ENCODE measurements around the gene ADAMTS15. TPM values are rescaled to one million over a fixed set of nuclear protein-coding genes. Genes with fewer than 3 reads are reported as not detected.

The ADAMTS15 gene
- total RNA-seq, 1 donor from 2014 or later = 1.2 TPM

- no peaks in the 10 kb centered on the region for H3K9me3 Mint-ChIP-seq (ENCODE audit: low read depth)
- H3K27me3 Mint-ChIP-seq = peaks cover 46% of the 10 kb centered on the region
- H3K4me3 Mint-ChIP-seq (ENCODE audit: low read depth) = no peak overlapping the region
- TF ChIP-seq, protein P1, sequence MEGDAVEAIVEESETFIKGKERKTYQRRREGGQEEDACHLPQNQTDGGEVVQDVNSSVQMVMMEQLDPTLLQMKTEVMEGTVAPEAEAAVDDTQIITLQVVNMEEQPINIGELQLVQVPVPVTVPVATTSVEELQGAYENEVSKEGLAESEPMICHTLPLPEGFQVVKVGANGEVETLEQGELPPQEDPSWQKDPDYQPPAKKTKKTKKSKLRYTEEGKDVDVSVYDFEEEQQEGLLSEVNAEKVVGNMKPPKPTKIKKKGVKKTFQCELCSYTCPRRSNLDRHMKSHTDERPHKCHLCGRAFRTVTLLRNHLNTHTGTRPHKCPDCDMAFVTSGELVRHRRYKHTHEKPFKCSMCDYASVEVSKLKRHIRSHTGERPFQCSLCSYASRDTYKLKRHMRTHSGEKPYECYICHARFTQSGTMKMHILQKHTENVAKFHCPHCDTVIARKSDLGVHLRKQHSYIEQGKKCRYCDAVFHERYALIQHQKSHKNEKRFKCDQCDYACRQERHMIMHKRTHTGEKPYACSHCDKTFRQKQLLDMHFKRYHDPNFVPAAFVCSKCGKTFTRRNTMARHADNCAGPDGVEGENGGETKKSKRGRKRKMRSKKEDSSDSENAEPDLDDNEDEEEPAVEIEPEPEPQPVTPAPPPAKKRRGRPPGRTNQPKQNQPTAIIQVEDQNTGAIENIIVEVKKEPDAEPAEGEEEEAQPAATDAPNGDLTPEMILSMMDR (IDR thresholded peaks at IDR 0.05; ENCODE audit: unreplicated experiment) = no peak
- H3K36me3 Mint-ChIP-seq (ENCODE audit: insufficient read depth) = no peaks in the 10 kb centered on the region
- H3K4me1 Mint-ChIP-seq (ENCODE audit: low read depth) = no peaks in the 10 kb centered on the region
- H3K27ac Mint-ChIP-seq = no peak overlapping the region
- DNase-seq (ENCODE audit: low spot score, unreplicated experiment) = no peak
These were observed 34.1 kb upstream of the ADAMTS15 start for GRCh38 chr11:130414107-130415080.

DNA sequence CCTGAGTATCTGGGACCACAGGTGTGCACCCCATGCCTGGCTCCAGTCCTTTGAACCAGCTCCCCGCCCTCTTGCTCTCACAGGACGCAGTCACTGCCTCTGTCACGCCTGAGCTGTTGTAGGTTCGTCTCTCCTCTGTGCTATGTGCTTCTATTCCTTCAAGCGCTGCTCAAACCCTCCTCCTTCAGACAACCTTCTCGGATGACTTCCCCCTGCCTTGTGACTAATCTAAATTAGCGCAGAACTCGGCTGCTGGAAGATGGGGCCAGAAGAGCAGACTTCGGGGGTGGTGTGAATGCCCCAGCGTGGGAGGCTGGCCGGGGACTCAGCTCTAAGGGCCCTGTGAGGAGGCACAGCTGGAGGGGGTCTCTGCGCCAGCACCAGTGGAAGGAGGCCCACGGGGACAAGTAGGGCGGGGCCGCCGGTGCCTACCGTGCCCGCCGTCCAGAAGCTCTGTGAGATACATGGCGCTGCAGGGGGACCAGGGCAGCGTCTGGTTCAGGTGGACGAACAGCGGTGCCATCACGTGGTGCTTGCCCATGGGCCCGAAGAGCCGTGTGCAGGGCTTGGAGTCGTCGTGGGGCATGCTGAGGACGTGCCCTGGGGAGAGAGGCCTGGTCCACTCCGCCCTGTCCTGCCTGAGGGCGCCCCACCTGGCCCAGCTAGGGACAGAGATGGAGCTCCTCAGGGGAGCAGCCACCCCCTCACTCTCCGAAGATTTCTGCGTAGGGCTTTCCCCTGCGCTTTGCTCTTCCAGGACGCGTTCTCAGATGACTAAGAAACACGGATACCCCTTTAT, 32.5 kb upstream of the ADAMTS15 start:
- TF ChIP-seq, protein P1 (IDR thresholded peaks at IDR 0.05; ENCODE audit: unreplicated experiment) = no peak
- Mint-ChIP-seq H3K9me3 (ENCODE audit: low read depth) (no peaks in the 10 kb centered on the region), H3K27me3 (peaks cover 44% of the 10 kb centered on the region), H3K4me3 (ENCODE audit: low read depth) (no peak overlapping the region), H3K4me1 (ENCODE audit: low read depth) (no peaks in the 10 kb centered on the region), H3K36me3 (ENCODE audit: insufficient read depth) (no peaks in the 10 kb centered on the region), H3K27ac (no peak overlapping the region)
- no peak for DNase-seq (ENCODE audit: low spot score, unreplicated experiment)

GRCh38 chr11:130416530-130416882, 31.9 kb upstream of the ADAMTS15 start:
- no peaks in the 10 kb centered on the region for H3K36me3 Mint-ChIP-seq (ENCODE audit: insufficient read depth)
- H3K27me3 Mint-ChIP-seq = peaks cover 45% of the 10 kb centered on the region
- no peaks in the 10 kb centered on the region for H3K4me1 Mint-ChIP-seq (ENCODE audit: low read depth)
- DNase-seq (ENCODE audit: low spot score, unreplicated experiment) = no peak
- TF ChIP-seq, protein P1 (IDR thresholded peaks at IDR 0.05; ENCODE audit: unreplicated experiment) = no peak
- H3K4me3 Mint-ChIP-seq (ENCODE audit: low read depth) = no peak overlapping the region
- H3K9me3 Mint-ChIP-seq (ENCODE audit: low read depth) = no peaks in the 10 kb centered on the region
- no peak overlapping the region for H3K27ac Mint-ChIP-seq

DNA sequence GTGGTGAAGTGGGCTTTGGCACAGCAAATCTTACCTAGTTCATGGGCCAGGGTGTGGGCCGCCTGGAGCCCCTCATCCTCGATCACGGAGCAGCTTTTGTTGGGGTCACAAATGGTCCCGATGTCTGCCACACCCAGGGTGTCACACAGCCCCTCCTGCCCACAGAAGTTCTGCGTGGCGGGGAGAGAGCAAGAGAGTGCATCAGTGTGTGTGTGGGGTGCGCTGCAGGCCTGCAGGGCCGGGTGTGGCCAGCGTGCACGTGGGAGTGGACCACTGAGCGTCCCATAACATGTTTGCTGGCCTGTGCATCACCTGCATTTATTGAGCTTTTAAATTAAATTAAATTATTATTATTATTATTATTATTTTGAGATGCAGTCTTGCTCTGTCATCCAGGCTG, 31.5 kb upstream of the ADAMTS15 start:
- Mint-ChIP-seq H3K27ac (no peak overlapping the region), H3K36me3 (ENCODE audit: insufficient read depth) (no peaks in the 10 kb centered on the region), H3K4me3 (ENCODE audit: low read depth) (no peak overlapping the region)

DNA sequence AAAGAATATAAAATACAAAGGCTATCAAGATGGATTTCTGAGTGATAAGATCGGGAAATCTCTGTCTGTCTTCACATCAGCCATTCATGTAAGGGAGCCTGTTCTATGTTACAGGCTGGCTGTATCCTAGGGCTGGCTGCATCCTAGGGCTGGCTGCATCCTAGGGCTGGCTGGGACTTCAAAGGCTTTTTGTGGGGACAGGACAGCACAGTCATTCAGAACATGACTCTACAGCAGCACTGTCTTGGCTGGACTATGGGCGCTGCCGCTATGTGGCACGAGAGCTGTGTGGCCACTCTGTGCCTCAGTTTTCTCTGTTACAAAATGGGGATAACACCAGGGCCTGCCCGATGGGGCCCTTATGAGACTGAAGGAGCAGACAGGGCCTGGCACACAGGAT, 30.2 kb upstream of the ADAMTS15 start:
- H3K27ac Mint-ChIP-seq = no peak overlapping the region

More for the DNA sequence above, 31.5 kb upstream of the ADAMTS15 start:
- DNase-seq (ENCODE audit: low spot score, unreplicated experiment) = no peak
- H3K9me3 Mint-ChIP-seq (ENCODE audit: low read depth) = no peaks in the 10 kb centered on the region
- H3K4me1 Mint-ChIP-seq (ENCODE audit: low read depth) = no peaks in the 10 kb centered on the region
- TF ChIP-seq, protein P1 (IDR thresholded peaks at IDR 0.05; ENCODE audit: unreplicated experiment) = no peak
- peaks cover 45% of the 10 kb centered on the region for H3K27me3 Mint-ChIP-seq

More for the DNA sequence above, 30.2 kb upstream of the ADAMTS15 start:
- no peaks in the 10 kb centered on the region for H3K9me3 Mint-ChIP-seq (ENCODE audit: low read depth)
- H3K4me1 Mint-ChIP-seq (ENCODE audit: low read depth) = no peaks in the 10 kb centered on the region
- no peaks in the 10 kb centered on the region for H3K36me3 Mint-ChIP-seq (ENCODE audit: insufficient read depth)
- no peak overlapping the region for H3K4me3 Mint-ChIP-seq (ENCODE audit: low read depth)
- H3K27me3 Mint-ChIP-seq = peaks cover 49% of the 10 kb centered on the region
- TF ChIP-seq, protein P1 (IDR thresholded peaks at IDR 0.05; ENCODE audit: unreplicated experiment) = no peak
- no peak for DNase-seq (ENCODE audit: low spot score, unreplicated experiment)
